ENCODE measurements around the gene MIPOL1. TPM values are rescaled to one million over a fixed set of nuclear protein-coding genes. Genes with fewer than 3 reads are reported as not detected.

Gene MIPOL1
- total and polyA plus RNA-seq, 3 donors from 2014 or later: 9.0 to 38.8 (median 31.6) TPM

DNA sequence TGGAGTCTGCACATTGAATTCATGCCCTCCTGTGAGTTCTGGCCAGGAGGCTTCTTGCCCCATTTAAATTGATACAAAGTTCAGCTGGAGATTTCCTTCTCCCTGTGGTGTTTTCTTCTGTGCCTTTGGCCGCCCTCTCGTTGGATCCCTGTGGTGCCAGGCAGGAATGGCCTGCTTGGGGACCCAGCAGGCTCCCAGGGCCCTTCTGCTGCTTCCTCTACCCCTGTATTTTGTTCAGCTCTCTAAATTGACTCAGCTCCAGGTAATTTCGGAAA lies 200.1 kb downstream of the MIPOL1 start:
- Histone ChIP-seq H3K27me3 (no peaks in the 10 kb centered on the region), H3K27ac (no peak overlapping the region), H3K4me3 (no peak overlapping the region), H3K36me3 (ENCODE audit: low read depth, missing control alignments) (no peaks in the 10 kb centered on the region), H3K9me3 (no peaks in the 10 kb centered on the region), H3K4me1 (no peaks in the 10 kb centered on the region)
- 81 to 93% methylated on average over 2 to 3 of the region's 3 CpGs for WGBS, 2 donors
- intact Hi-C loops (cut with DNase I; ENCODE audit: low total_unique reads): no loop called here
- DNase-seq: no peak
- TF ChIP-seq POLR2A (IDR thresholded peaks at IDR 0.05): no peak
- TF ChIP-seq CTCF (IDR thresholded peaks at IDR 0.05): no peak

DNA sequence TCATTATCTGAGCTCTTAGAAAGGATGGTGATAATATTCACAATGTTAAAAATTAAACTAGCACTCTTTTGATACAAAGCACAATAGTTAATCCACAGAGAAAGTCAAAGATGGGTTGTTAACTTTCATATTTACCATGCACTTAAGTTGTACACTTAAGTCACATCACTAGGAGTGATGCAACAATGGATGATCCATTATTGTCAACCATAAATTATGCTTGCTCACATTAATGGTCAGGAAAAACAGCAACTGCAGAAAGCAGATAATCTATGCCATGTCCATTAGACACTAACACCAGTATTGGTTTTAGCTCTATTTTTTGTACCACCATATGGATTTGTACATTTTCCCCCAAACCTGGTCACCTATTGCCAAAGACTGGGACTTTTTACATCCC lies 201.8 kb downstream of the MIPOL1 start:
- H3K27ac ChIP-seq: no peak overlapping the region
- H3K27me3 ChIP-seq: no peaks in the 10 kb centered on the region
- H3K36me3 ChIP-seq (ENCODE audit: low read depth, missing control alignments): no peaks in the 10 kb centered on the region
- intact Hi-C loops (cut with DNase I; ENCODE audit: low total_unique reads): no loop called here
- no peak for DNase-seq
- H3K4me1 ChIP-seq: no peaks in the 10 kb centered on the region
- no peak overlapping the region for H3K4me3 ChIP-seq
- TF ChIP-seq CTCF (IDR thresholded peaks at IDR 0.05) (no peak), POLR2A (IDR thresholded peaks at IDR 0.05) (no peak)
- no peaks in the 10 kb centered on the region for H3K9me3 ChIP-seq

- H3K9me3 ChIP-seq: no peaks in the 10 kb centered on the region
- no peaks in the 10 kb centered on the region for H3K27me3 ChIP-seq
- H3K4me1 ChIP-seq: no peaks in the 10 kb centered on the region
- TF ChIP-seq POLR2A (IDR thresholded peaks at IDR 0.05) (no peak), CTCF (IDR thresholded peaks at IDR 0.05) (no peak)
- 93 to 97% methylated on average over 1 of the region's 1 CpG for WGBS, 2 donors
- H3K27ac ChIP-seq: no peak overlapping the region
- no peak overlapping the region for H3K4me3 ChIP-seq
- no peak for DNase-seq
- intact Hi-C loops (cut with DNase I; ENCODE audit: low total_unique reads): no loop called here
- no peaks in the 10 kb centered on the region for H3K36me3 ChIP-seq (ENCODE audit: low read depth, missing control alignments)
These were observed 203.4 kb downstream of the MIPOL1 start for GRCh38 chr14:37401093-37401492.

- TF ChIP-seq POLR2A (IDR thresholded peaks at IDR 0.05) (no peak), CTCF (IDR thresholded peaks at IDR 0.05) (no peak)
- 48 to 66% methylated on average over 1 of the region's 1 CpG for WGBS, 2 donors
- DNase-seq: no peak
- H3K4me1 ChIP-seq: no peaks in the 10 kb centered on the region
- H3K9me3 ChIP-seq: no peaks in the 10 kb centered on the region
- no peaks in the 10 kb centered on the region for H3K27me3 ChIP-seq
- no peak overlapping the region for H3K4me3 ChIP-seq
- H3K36me3 ChIP-seq (ENCODE audit: low read depth, missing control alignments): no peaks in the 10 kb centered on the region
- H3K27ac ChIP-seq: no peak overlapping the region
- intact Hi-C loops (cut with DNase I; ENCODE audit: low total_unique reads): no loop called here
These were observed 205.9 kb downstream of the MIPOL1 start for GRCh38 chr14:37403626-37404025.

DNA sequence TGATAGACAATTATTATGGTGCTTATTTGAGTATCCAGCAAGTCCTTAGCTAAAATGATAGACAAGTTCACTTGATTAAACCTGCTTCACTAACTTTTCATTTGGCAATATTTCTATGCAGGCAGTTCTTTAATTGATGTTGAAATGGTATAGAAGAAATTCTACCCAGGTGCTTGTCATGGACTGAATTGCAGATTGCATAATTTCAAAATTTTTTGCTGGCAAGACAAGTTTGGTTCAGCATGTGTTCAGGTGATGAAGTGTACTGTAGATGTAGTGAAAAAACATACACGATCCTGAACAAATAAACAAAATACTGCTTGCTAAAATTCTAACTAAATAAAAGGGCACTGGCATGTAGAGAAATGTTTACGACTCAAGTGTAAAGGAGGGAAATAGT lies 208.4 kb downstream of the MIPOL1 start:
- Histone ChIP-seq H3K9me3 (no peaks in the 10 kb centered on the region), H3K36me3 (ENCODE audit: low read depth, missing control alignments) (no peaks in the 10 kb centered on the region), H3K27me3 (no peaks in the 10 kb centered on the region), H3K27ac (no peak overlapping the region), H3K4me1 (no peaks in the 10 kb centered on the region), H3K4me3 (no peak overlapping the region)
- intact Hi-C loops (cut with DNase I; ENCODE audit: low total_unique reads): no loop called here
- 88 to 98% methylated on average over 2 of the region's 2 CpGs for WGBS, 2 donors
- TF ChIP-seq CTCF (IDR thresholded peaks at IDR 0.05): no peak
- no peak for DNase-seq
